ENCODE measurements around the gene SLC22A4. TPM values are rescaled to one million over a fixed set of nuclear protein-coding genes. Genes with fewer than 3 reads are reported as not detected.

The SLC22A4 gene
- polyA plus RNA-seq, 2 of the 4 experiments (the other 2 are of a cell fraction) = 3.2 to 4.6 TPM

GRCh38 chr5:132277971-132278853, 16.0 kb upstream of the SLC22A4 start:
- no peak for ATAC-seq
- Histone ChIP-seq H3K4me1 (no peaks in the 10 kb centered on the region), H3K4me3 (no peak overlapping the region), H3K4me2 (no peak overlapping the region), H3K9me3 (no peaks in the 10 kb centered on the region), H3K27ac (no peak overlapping the region)
- no peak for FAIRE-seq
- WGBS (ENCODE audit: missing lambda C conversion rate) = 81% methylated on average over 6 of the region's 6 CpGs
- ChIA-PET CTCF (interaction anchor here (0.6 to 2.7 kb wide), 4 partner anchors 15 to 91 kb away, joined by 3 to 11 read pairs (median 4); partner anchors contain the start of gene SLC22A5), POLR2A (no interaction called here)
- DNase-seq (ENCODE audit: low read depth in 1 of 2, low spot score in 1 of 2) = no peak
- no peak for TF ChIP-seq NFE2L2 (conservative IDR thresholded peaks at IDR 0.05; ENCODE audit: low read length)
- no peak for TF ChIP-seq ATOH8 (CRISPR knock-in tag; IDR thresholded peaks at IDR 0.05; ENCODE audit: low read depth)
- no peak for TF ChIP-seq ELK1 (IDR thresholded peaks at IDR 0.05; ENCODE audit: low read depth, low read length)
- TF ChIP-seq CHD2 (IDR thresholded peaks at IDR 0.05; ENCODE audit: low read length, partially characterized antibody) = no peak
- no peak for TF ChIP-seq SREBF2 (IDR thresholded peaks at IDR 0.05)
- no peak for TF ChIP-seq RCOR1 (IDR thresholded peaks at IDR 0.05; ENCODE audit: low read depth, low read length)
- no peak for TF ChIP-seq BCL3 (IDR thresholded peaks at IDR 0.05)
- no peak for TF ChIP-seq ZSCAN20 (CRISPR knock-in tag; IDR thresholded peaks at IDR 0.05)
- TF ChIP-seq ZFP36 (IDR thresholded peaks at IDR 0.05; ENCODE audit: borderline replicate concordance, partially characterized antibody) = no peak
- no peak for TF ChIP-seq TFCP2L1 (CRISPR knock-in tag; IDR thresholded peaks at IDR 0.05)
- TF ChIP-seq RNF2 (IDR thresholded peaks at IDR 0.05; ENCODE audit: borderline replicate concordance, low read depth) = no peak
- TF ChIP-seq MAFK (IDR thresholded peaks at IDR 0.05; ENCODE audit: partially characterized antibody) = no peak

GRCh38 chr5:132279801-132280200, 14.4 kb upstream of the SLC22A4 start:
- POLR2A ChIA-PET = no interaction called here

More at GRCh38 chr5:132279801-132280200, 14.4 kb upstream of the SLC22A4 start:
- ATAC-seq (no peak), FAIRE-seq (no peak), DNase-seq (ENCODE audit: low read depth in 1 of 2, low spot score in 1 of 2) (no peak)
- TF ChIP-seq CHD4 (IDR thresholded peaks at IDR 0.05; ENCODE audit: borderline replicate concordance) = no peak
- no peak for TF ChIP-seq NPAS2 (CRISPR knock-in tag; IDR thresholded peaks at IDR 0.05; ENCODE audit: borderline replicate concordance)
- TF ChIP-seq EHF (CRISPR knock-in tag; IDR thresholded peaks at IDR 0.05) = no peak
- no peak for TF ChIP-seq SREBF2 (IDR thresholded peaks at IDR 0.05)
- TF ChIP-seq RCOR1 (IDR thresholded peaks at IDR 0.05; ENCODE audit: low read depth, low read length) = no peak
- no peak for TF ChIP-seq HOXA7 (CRISPR knock-in tag; IDR thresholded peaks at IDR 0.05)
- TF ChIP-seq RARB (CRISPR knock-in tag; IDR thresholded peaks at IDR 0.05) = no peak
- TF ChIP-seq CBX2 (IDR thresholded peaks at IDR 0.05; ENCODE audit: borderline replicate concordance, low read depth) = no peak
- TF ChIP-seq ATOH8 (CRISPR knock-in tag; IDR thresholded peaks at IDR 0.05; ENCODE audit: low read depth) = no peak
- TF ChIP-seq ELK1 (IDR thresholded peaks at IDR 0.05; ENCODE audit: low read depth, low read length) = no peak
- TF ChIP-seq JUN (IDR thresholded peaks at IDR 0.05) = no peak
- no peak for TF ChIP-seq EHMT2 (IDR thresholded peaks at IDR 0.05; ENCODE audit: low read depth)
- no peak for TF ChIP-seq HDAC2 (IDR thresholded peaks at IDR 0.05)
- no peak for TF ChIP-seq MYC (IDR thresholded peaks at IDR 0.05; ENCODE audit: borderline replicate concordance, low read length)
- no peak for TF ChIP-seq MAX (IDR thresholded peaks at IDR 0.05)
- TF ChIP-seq RNF2 (IDR thresholded peaks at IDR 0.05; ENCODE audit: borderline replicate concordance, low read depth) = no peak
- no peak for TF ChIP-seq HMGXB4 (CRISPR knock-in tag; IDR thresholded peaks at IDR 0.05; ENCODE audit: borderline replicate concordance)
- no peak for TF ChIP-seq ZNF302 (CRISPR knock-in tag; IDR thresholded peaks at IDR 0.05)
- TF ChIP-seq POLR2A (IDR thresholded peaks at IDR 0.05; ENCODE audit: low read length) = no peak
- 71% methylated on average over 1 of the region's 3 CpGs for WGBS (ENCODE audit: missing lambda C conversion rate)
- Histone ChIP-seq H3K4me3 (no peak overlapping the region), H3K4me2 (no peak overlapping the region), H3K27ac (no peak overlapping the region), H3K4me1 (no peaks in the 10 kb centered on the region), H3K9me3 (no peaks in the 10 kb centered on the region)
- CTCF ChIA-PET = interaction anchor here (0.6 to 2.7 kb wide), 7 partner anchors 13 to 90 kb away, joined by 3 to 11 read pairs (median 3); partner anchors contain the start of gene SLC22A5

Data from A549 (cell line).